ENCODE results near the gene FMO2.

GRCh38 chr1:171210355-171210754, 25.3 kb downstream of the FMO2 start:
- TF ChIP-seq CTCF (IDR thresholded peaks at IDR 0.05; ENCODE audit: insufficient read depth, low read depth, low read length): no peak
- no peak for TF ChIP-seq EZH2 (IDR thresholded peaks at IDR 0.05; ENCODE audit: insufficient read depth, low read length)
